NK-92 treated with Interleukin-12 subunit alpha and Interleukin-12 subunit beta, amount 100 ng/mL, for 24 hours (cell line): ENCODE measurements around the gene TRPV4.

ENCODE experiments used
- DNase-seq: peaks from one replicate; lab custom pipeline; 2025; lab: John Stamatoyannopoulos, UW

The TRPV4 gene

DNA sequence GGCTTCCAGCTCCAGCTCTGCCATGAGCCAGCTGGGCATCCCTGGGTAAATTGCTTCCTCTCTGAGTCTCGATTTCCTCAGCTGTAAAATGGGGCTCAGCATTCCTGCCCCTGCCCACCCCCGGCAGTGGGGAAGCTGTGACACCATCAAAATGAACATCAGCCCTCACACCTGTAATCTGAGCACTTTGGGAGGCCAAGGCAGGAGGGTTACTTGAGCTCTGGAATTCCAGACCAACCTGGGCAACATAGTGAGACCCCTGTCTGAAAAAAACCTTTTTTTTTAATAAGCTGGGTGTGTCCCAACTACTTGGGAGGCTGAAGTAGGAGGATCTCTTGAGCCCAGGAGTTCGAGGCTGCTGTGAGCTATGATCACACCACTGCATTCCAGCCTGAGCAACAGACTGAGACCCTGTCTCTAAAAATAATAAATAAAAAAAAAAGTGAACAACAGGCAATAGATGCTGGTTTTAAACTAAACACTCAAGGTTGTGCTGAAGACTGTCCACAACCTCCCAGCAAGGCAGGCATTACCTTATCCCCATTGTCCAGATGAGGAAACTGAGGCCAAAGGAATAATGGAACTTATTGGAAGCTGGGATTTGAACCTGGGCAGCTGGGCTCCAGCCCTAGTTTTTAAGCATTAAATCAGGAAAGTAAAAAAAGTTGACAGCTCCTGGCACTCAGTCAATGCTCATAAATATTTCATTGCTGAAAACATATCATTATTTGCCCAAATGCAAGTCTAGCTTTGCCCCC is 4.3 kb downstream of the TRPV4 start:
- no peak for DNase-seq

DNA sequence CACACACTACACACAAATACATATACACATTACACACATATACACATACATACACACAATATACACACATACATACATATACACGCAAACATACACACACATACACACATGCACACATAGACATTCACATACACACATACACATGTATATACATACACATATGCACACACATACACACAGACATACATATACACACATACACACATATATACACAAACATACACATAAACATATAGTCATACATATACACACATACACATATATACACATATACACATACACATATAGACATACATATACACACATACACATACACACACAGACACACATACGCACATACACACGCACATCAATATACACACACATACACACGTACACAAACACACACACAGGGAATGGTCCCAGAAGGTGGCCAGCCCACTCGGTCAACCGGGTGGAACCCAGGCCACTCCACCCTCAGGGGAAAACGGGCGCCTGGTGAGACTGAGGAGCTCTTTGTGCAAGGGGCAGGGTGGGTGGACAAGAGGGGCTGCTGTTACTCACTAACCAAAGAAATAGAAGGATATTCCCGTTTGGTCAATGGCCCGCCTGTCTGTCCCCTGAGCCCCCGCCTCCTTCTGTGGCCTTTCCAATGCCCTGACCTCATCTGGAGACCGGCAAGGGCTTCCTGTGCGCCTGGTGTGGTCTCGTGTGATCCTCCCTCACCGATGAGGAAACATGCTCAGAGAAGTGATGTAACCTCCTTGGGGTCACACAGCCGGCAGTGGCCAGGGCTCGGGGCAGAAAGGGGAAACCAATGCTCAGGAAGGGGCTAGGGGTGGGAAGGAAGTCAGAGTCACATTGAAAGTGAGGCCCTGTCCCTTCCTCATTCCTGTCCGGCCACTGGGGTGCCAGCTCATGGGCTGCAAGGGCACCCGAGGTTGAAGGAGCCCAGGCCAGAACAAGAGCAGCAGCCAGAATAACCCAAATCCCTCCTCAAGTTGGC is 5.3 kb downstream of the TRPV4 start:
- DNase-seq, result no peak

DNA sequence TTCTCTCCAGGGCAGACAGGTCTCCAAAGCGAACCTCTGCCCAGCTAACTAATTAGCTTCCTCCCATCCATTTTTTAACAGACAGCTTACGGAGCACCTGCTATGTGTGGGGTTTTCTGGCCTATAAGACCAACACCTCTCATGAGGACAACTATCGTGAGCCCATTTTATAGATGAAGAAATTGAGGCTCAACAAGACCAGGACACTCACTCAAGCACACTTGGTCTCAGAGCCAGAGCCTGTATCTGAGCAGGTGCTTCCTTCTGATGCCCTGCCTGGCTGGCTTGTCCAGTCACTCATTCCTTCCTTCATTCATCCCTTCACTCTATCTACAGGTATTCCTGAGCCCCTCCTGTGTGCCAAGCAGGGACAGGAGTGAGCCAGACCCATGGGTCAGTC is 6.1 kb downstream of the TRPV4 start:
- no peak for DNase-seq

DNA sequence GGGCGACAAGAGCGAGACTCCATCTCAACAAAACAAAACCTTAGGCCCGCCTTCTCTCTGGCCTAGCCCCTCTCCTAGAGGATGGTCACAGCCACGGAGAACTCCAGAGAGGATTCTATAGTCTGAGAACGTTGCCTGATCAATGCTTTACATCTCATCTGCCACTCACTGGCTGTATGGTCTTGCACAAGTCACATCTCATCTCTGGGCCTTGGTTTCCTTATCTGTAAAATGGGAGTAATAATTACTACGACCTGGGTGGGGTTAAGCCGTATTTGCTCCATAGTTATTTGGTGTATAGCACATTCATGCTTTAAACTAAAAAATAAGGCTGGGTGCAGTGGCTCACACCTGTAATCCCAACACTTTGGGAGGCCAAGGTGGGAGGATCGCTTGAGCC is 8.5 kb downstream of the TRPV4 start:
- no peak for DNase-seq

DNA sequence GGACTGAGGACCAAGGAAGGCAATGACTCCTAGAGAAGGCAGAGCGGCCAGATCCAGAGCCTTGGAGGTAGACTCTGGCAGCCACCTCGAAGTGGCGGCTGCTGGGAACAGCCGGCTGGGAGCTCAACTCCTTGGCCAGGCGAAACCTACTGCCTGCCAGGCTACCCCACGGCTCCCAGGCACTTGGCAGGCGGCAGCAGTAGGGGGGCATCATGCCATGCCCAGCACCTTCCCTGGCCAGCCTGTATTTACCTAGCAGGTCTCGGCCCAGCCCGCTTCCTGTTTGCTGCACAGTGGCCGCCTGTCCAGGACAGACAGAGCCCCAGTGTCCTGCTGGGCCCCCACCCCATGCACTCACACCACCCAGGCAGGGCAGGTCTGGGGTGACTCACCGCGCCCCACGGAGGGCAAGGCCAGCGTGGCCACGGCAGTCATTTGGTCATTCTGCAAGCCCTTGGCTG is 10.2 kb downstream of the TRPV4 start:
- DNase-seq, result no peak

DNA sequence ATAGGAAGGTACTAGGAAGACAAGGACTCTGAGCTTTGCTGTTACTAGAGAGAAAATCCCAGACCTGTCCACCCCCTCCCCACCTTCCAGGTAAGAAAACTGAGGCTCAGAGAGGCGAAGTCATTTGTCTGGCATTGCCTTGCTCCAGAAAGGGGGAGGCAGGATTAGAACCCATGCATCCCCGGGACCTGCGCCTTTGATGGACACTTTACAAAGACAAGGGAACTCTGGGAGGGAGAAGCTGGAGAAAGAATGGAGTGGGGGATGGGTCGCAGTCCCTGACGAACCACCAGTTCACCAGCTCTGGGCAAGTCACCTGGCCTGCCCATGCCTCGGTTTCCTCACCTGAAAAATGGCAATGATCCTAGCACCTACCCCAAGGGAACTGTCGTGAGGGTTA is 10.8 kb downstream of the TRPV4 start:
- DNase-seq, result no peak

DNA sequence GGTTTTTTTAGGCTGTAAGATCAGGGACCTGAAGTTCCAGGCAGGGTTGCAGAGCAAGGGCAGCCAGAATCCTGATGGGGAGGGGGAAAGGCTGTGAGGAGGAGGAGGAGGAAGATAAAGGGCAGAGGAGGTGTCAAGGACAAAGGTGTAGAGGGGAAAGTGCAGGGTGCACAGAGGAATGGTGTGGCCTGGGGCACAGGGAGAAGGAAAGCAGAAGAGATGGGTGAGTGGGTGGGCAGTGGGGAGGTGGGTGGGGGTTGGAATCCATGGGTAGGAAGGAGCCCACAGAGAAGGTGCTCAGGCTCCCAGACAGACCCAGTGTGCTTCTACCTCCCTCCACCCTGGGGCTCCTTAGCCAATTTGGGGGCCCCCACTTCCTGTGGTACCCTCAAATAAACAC is 11.2 kb downstream of the TRPV4 start:
- DNase-seq, result no peak

DNA sequence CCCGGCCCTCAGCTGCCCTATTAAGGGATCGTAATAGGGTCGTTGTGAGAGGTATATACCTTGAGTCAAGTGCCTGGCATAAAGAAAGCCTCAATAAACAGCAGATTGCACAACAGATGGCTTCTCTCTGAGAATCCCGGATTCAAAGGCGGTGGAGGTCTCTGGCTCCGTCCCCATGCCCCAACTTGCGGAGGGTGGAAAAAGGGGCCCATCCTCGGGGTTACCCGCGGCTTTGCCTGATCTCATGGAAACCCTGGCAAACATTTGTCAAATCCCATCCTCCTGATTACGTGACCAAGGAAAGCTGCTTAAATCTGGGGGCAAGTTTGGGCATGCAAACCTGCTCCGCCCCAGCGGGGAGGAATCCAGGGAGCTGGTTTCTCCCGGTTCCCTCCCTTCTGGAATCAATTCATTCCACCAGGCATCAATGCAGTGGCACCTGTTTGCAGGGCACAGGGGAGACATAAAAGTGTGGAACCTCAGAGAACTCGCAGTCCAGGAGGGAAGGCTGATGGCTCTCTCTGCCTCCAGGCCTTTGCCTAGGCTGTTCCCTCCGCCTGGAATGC is 12.3 kb downstream of the TRPV4 start:
- DNase-seq, result no peak

DNA sequence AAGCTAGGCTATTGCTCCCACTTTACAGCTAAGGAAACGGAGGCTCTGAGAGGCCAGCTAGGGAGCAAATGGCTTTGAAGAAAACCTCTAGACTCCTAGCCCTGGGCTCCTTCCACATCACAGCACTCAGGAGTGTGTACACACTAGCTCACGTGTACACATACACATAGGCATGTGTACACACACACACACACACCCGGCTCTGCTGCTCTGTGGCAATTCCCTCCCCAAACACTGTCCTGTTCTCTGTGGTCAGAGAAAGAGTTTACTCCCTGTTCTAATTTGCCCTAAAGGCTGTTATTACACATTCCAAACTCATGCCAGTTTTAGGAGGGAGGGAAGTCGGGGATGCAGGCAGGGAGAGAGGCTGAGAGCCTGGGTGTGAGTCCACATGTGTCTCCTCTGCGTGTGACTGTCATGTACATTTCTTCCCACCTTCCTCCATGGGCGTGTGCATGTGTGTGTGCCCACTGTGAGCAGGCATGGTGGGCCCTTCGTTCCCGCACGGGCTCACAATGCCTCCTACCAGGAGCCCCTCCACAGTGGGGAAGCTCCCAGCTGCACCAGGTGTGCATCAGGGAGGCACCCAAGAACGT is 14.2 kb downstream of the TRPV4 start:
- no peak for DNase-seq

DNA sequence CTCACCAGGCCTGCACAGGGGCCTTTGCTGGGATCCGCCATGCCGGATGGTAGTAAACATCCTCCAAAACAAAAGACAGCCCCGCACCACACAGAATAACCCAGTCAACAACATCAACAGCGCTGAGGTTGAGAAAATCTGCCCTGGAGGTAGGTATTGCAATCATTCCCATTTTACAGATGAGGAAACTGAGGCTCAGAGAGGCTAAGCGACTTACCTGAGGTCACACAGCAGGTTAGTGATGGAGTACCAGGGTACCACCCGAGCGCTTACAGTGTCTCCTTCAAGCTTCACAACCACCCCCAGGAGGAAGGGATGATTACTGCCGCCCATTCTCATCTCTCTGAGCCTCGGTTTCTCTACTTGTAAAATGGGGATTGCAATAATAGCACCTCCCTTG is 14.9 kb downstream of the TRPV4 start:
- no peak for DNase-seq

DNA sequence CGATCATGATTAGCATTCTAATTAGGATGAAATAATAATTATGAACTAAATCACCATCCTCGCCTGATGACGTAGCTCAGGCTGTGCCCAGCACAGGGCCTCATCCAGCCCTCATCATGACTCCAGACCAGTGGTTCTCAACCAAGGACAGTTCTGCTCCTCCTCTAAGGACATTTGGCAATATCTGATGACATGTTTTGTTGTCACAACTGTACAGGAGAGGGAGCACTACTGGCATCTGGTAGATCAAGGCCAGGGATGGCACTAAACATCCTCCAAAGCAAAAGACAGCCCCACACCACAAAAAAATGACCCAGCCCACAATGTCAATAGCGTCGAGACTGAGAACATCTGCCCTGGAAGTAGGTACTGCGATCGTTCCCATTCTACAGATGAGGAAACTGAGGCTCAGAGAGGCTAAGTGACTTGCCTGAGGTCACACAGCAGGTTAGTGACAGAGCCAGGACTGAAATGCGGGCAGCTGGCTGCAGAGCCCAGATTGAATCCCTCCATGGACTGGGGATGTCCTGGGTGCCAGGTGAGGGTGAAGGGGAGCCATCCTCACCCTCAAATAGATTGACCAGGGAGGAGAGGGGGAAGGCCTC is 15.5 kb downstream of the TRPV4 start:
- no peak for DNase-seq

DNA sequence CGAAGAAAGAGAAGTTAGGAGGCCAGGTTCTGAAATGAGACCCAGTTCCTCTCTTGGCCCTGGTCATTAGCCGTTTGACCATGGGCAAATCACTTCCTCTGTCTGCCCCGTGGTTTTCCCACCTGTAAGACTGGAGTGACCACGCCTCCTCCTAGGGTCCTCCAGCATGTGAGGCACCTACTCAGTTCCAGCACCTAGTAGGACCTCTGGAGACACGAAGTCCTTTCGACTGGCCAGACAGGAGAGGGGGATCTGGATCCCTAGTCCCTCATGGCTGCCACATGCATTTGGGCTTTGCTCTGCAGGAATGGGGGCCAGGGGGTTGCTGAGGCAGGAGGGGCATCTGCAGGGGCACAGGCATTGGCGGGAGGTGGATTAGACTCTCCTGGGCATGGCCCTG is 16.3 kb downstream of the TRPV4 start:
- DNase-seq, result no peak

DNA sequence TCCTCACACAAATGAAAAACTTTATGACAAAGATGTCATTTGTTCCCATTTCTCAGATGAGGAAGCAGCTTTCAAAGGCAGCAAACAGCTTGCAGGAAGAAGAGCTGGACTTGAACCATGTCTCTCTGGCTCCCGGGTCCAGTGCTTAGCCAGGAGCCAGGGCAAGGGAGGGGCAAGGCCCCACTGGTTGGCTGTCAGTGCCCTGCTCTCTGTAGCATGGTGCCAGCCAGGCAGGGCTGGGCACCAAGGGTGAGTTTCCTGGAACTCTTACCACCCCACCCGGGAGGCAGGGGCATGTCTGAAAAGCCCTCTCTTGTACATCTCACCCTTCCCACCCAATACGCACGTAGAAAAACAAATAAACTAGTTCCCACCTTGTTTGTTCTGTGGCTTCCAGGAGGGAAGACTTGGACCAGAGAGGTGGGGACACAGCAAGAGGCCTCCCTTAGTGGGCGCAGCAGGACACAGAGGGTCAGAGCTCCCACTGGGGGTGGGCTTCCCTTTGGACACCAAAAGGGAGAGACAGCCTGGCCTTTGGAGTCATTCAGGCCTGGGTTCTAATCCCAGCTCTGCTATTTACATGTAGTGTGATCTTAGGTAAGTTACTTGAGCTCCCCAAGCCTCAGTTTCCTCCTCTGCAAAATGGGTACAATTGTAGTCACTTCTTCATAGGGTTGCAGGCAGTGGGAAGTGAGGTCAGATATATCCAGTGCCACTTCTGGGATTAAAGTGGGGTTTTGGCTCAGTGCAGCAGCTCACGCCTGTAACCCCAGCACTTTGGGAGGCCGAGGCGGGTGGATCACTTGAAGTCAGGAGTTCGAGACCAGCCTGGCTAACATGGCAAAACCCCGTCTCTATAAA is 17.2 kb downstream of the TRPV4 start:
- DNase-seq, result no peak

DNA sequence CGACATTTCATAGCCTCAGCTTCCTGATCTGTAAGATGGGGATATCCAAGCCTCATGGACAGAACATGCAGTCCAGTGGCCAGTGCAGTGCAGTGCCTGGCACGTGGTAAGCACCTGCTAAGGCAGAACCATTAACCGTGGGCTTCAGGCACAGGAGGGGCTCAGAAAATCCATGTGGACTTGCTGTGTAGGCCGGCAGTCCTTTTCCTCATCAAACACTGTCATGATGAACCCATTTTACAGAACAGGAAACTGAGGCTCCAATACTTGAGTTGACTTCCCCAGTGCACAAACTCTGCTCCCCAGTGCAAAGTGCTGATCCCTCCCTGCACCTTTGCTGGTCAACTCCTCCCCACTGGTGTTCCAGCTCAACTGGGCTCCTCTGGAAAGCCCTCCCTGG is 18.0 kb downstream of the TRPV4 start:
- no peak for DNase-seq

DNA sequence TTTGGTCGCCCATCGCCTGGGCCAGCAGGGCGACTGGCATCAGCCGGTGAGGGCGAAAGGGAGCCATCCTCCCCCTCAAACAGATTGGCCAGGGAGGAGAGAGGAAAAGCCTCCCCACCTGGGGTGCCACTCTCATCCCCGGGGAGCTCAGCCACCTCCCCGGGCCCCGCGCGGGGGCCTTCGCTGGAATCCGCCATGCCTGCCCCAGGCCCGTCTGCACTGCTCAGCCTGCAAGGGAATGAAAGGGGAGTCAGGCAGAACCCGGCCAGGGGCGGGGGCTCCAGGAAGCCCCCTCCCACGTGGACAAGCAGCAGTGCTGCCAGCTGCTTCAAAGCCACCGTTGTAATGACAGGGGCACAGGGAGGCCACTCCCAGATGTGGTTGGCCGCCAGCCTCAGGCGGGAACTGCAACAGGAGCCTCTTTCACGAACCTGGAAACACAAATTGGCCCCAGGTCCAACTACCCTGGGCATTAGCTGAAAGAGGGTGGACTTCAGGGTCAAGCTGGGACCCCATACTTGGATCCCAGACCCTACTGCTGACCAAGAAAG is 18.5 kb downstream of the TRPV4 start:
- DNase-seq, result no peak

DNA sequence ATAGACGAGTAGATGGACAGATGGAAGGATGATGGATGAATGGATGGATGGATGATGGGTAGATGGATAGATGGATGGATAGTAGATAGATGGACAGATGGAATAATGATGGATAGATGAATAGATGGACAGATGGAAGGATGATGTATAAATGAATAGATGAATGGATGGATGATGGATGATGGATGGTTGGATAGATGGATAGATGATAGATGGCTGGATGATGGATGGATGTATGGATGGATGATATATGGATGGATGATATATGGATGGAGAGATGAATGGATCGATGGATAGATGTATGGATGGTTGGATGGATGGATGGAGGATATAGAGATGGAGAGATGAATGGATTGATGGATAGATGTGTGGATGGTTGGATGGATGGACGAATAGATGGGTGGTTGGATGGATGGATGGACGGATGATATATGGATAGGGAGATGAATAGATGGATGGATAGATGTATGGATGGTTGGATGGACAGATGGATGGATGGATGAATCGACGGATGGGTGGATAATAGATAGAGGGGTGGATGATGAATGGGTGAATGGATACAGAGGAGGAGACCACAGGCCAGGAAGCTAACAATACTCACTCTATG is 19.3 kb downstream of the TRPV4 start:
- no peak for DNase-seq

DNA sequence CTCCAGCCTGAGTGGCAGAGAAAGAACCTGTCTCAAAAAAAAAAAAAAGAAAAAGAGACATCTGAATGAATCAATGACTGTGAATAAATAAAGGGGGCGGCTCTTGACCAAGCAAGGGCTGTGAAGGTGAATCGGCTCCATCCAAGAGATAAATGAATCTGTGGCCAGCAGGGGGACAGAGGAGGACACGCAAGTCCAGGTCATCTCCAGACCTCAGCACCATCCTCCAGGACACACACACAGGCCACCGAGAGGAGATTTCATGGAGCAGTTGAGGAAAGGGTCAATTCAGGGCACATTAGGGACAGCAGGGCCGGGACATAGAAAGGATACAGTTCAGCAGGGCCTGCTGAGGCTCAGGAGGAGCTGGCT is 21.6 kb downstream of the TRPV4 start:
- DNase-seq, result no peak

DNA sequence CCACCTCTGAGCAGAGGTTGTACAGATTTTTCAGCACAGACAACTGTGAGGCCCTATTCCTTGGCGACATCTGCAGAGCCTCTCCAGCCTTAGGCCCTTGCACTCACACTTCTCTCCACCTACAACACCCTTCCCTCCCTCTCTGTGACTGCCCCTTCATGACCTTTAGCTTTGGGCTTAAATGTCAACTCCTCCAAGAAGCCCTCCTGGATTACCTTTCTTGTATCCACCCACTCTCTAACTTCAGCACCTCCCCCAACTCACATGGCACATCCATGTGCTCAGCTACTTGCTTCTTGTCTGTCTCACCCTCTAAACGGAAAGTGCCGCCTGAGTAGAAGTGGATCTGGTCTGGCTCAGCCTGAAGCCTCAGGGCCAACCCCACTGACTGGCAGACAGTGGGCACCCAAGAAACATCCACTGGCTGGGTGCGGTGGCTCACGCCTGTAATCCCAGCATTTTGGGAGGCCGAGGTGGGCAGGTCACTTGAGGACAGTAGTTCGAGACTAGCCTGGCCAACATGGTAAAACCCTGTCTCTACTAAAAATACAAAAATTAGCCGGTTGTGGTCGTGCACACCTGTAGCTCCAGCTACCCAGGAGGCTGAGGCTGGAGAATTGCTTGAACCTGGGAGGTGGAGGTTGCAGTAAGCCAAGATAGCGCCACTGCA is 22.1 kb downstream of the TRPV4 start:
- no peak for DNase-seq

DNA sequence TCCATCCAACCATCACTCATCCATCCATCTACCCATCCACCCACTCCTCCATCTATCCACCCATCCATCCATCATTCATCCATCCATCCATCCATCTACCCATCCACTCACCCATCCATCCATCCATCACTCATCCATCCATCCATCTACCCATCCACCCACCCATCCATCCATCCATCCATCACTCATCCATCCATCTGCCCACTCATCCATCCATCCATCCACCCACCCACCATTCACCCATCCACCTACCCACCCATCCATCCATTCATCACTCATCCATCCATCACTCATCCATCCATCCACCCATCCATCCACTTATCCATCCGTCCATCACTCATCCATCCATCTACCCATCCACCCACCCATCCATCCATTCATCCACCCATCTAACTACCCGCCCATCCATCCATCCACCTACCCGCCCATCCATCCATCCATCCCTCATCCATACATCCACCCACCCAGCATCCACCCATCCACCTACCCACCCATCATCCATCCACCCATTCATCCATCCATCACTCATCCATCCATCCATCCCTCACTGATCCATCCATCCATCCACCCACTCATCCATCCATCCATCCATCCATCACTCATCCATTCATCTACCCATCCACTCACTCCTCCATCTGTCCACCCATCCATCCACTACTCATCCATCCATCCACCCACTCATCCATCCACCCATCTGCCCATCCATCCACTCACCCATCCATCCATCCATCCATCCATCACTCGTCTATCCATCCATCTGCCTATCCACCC is 24.1 kb downstream of the TRPV4 start:
- no peak for DNase-seq
